CD14-positive monocyte (primary cell): ENCODE data around the gene SQSTM1. TPM values are rescaled to one million over a fixed set of nuclear protein-coding genes. Genes with fewer than 3 reads are reported as not detected.
A peak's percentile ranks its signal among the peaks of the same experiment; 100 is the strongest.

ENCODE experiments used
- DNase-seq, 3 donors: peaks; one replicate each; pipeline ENCODE4 v3.0.0-alpha.2; 2011 to 2022
- H2AFZ ChIP-seq: 2 replicates; pipeline ENCODE4 v1.6.0; 2012; ENCODE audit warnings: mild to moderate bottlenecking, low read depth, low read length, inconsistent platforms; ENCODE audit not compliant: insufficient read depth, poor library complexity, severe bottlenecking
- H3K27ac ChIP-seq, 2 donors: 1 replicate in 1 of 2; 2 replicates in 1 of 2; pipeline ENCODE4 v1.5.1; 2012 to 2013; ENCODE audit warnings: low read length in 2 of 2, control low read depth in 1 of 2, inconsistent platforms in 1 of 2, low read depth in 1 of 2, mild to moderate bottlenecking in 1 of 2
- H3K27me3 ChIP-seq, 2 donors: one replicate each; pipeline versions ENCODE4 v1.6.0 to v1.6.1; 2011 to 2013; ENCODE audit warnings: low read length in 2 of 2; ENCODE audit not compliant: control insufficient read depth in 2 of 2, insufficient read depth in 2 of 2
- H3K36me3 ChIP-seq, 2 donors: replicated peaks in 1 of 2; 1 replicate in 1 of 2; 2 replicates in 1 of 2; pipeline versions ENCODE4 v1.5.1 to v1.6.1; 2012 to 2013; ENCODE audit warnings: low read length in 2 of 2, control low read depth in 1 of 2, inconsistent platforms in 1 of 2, mild to moderate bottlenecking in 1 of 2; ENCODE audit not compliant: insufficient read depth in 2 of 2, control insufficient read depth in 1 of 2
- H3K4me1 ChIP-seq, 2 donors: 1 replicate in 1 of 2; 2 replicates in 1 of 2; pipeline versions ENCODE4 v1.5.1 to v1.6.1; 2012 to 2013; ENCODE audit warnings: low read length in 2 of 2, control low read depth in 1 of 2, inconsistent platforms in 1 of 2, mild to moderate bottlenecking in 1 of 2, moderate library complexity in 1 of 2; ENCODE audit not compliant: insufficient read depth in 2 of 2, control insufficient read depth in 1 of 2
- H3K4me2 ChIP-seq: replicated peaks from 2 replicates; pipeline ENCODE3; 2012; ENCODE audit warnings: low read length, moderate library complexity, mild to moderate bottlenecking; ENCODE audit not compliant: poor library complexity, severe bottlenecking; ENCODE audit errors: extremely low read depth
- H3K4me3 ChIP-seq, 3 experiments: fragments of 200-600 bp in 1 of 3; sonication (generic) in 1 of 3; replicated peaks in 1 of 3; 1 replicate in 2 of 3; 2 replicates in 1 of 3; pipeline ENCODE4 v1.5.1; 2011 to 2013; ENCODE audit warnings: low read length in 3 of 3, mild to moderate bottlenecking in 3 of 3, control low read depth in 2 of 3, low read depth in 2 of 3, inconsistent platforms in 1 of 3, moderate library complexity in 1 of 3
- H3K79me2 ChIP-seq: 2 replicates; pipeline ENCODE4 v1.6.0; 2012; ENCODE audit warnings: mild to moderate bottlenecking, control low read depth, inconsistent platforms, low read length, moderate library complexity; ENCODE audit not compliant: insufficient read depth
- H3K9ac ChIP-seq: 2 replicates; pipeline ENCODE4 v1.6.0; 2017; ENCODE audit warnings: low read length, mild to moderate bottlenecking; ENCODE audit not compliant: insufficient read depth, poor library complexity, severe bottlenecking
- H3K9me3 ChIP-seq, 2 donors: replicated peaks in 1 of 2; 1 replicate in 1 of 2; 2 replicates in 1 of 2; pipeline versions ENCODE4 v1.5.1 to v1.6.1; 2012 to 2013; ENCODE audit warnings: low read length in 2 of 2, control low read depth in 1 of 2; ENCODE audit not compliant: control insufficient read depth in 1 of 2, insufficient read depth in 1 of 2
- H4K20me1 ChIP-seq: 2 replicates; pipeline ENCODE4 v1.6.0; 2012; ENCODE audit warnings: mild to moderate bottlenecking, low read length, control low read depth, moderate library complexity; ENCODE audit not compliant: insufficient read depth
- H3K27ac Mint-ChIP-seq, 7 donors: one replicate each; pipeline ENCODE4 v1.8.0; 2020; ENCODE audit warnings: mild to moderate bottlenecking in 7 of 7, mixed read lengths in 7 of 7, moderate library complexity in 6 of 7, inconsistent platforms in 2 of 7
- H3K27me3 Mint-ChIP-seq, 3 donors: one replicate each; pipeline ENCODE4 v1.8.0; 2021 to 2022; ENCODE audit warnings: low read depth in 3 of 3, mild to moderate bottlenecking in 3 of 3, mixed read lengths in 3 of 3, moderate library complexity in 3 of 3, inconsistent platforms in 1 of 3
- H3K36me3 Mint-ChIP-seq, 2 donors: one replicate each; pipeline ENCODE4 v1.8.0; 2020; ENCODE audit warnings: mixed read lengths in 2 of 2, inconsistent platforms in 1 of 2, mild to moderate bottlenecking in 1 of 2
- H3K4me1 Mint-ChIP-seq: one replicate; pipeline ENCODE4 v1.8.0; 2020; ENCODE audit warnings: mild to moderate bottlenecking, mixed read lengths
- H3K4me3 Mint-ChIP-seq, 2 donors: one replicate each; pipeline ENCODE4 v1.8.0; 2020; ENCODE audit warnings: mild to moderate bottlenecking in 2 of 2, mixed read lengths in 2 of 2, moderate library complexity in 1 of 2
- H3K9me3 Mint-ChIP-seq, 7 donors: one replicate each; pipeline ENCODE4 v1.8.0; 2020 to 2022; ENCODE audit warnings: mixed read lengths in 7 of 7, mild to moderate bottlenecking in 6 of 7, moderate library complexity in 6 of 7, inconsistent platforms in 2 of 7
- CTCF ChIP-seq: fragments of 200-600 bp; IDR thresholded peaks from one replicate; pipeline ENCODE4 v1.8.0; 2022; ENCODE audit warnings: antibody characterized with exemption, mild to moderate bottlenecking
- WGBS: methylation state at CpG from one replicate; pipeline ENCODE4 v1.1.5; 2013; ENCODE audit warnings: missing lambda C conversion rate; ENCODE audit not compliant: insufficient coverage; 5-methylcytosine and 5-hydroxymethylcytosine counted together
- intact Hi-C, 2 donors: fragments of 100-400 bp; cut with micrococcal nuclease; formaldehyde crosslinking; loops; one replicate each; pipeline versions ENCODE4 v1.15.0 to v1.15.1; 2023
- polyA plus RNA-seq, 3 donors: library from polyadenylated mRNA; depleted of rRNA in 1 of 3; unstranded in 2 of 3; stranded (reverse) in 1 of 3; fragments of 300-500 nt in 2 of 3; fragments of >200 nt in 1 of 3; fragmentation: Illumina TruSeq in 2 of 3; gene quantifications; 1 replicate in 2 of 3; 2 replicates in 1 of 3; pipeline ENCODE4 v1.2.3, GENCODE V29; 2012 to 2021

Gene SQSTM1
- polyA plus RNA-seq, 3 donors, result 182 to 312 (median 275) TPM

DNA sequence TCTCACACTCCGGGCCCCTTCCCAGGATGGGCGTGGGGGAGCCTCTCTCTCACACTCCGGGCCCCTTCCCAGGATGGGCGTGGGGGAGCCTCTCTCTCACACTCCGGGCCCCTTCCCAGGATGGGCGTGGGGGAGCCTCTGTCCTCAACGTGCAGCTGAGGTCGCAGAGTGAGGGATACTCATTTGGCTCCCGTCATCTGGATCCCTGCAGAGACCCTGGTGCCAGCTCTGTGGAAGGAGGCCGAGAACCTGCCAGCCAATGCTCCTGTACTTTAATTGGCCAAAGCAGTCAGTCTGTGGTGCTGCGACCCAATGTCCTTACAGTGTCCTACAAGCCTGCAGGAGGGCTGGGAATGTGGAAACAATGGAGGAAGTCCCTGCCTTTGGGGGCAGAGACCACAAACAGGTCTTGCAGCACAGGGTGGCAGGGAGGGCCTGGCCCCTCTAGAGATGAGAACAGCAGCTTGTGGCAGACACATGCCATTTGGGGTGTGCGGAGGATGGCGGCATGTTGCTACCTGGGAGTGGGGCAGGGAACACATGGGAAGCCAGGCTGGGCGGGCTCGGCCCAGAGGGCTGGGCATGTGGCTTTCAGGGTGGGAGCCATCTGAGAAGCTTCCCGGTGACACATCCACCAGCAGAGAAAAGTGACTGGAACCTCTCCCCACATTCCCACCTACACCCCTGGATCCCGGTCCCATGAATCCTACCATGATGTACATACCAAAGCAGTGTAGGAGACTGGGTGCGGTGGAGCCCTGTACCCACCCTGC lies 51.5 kb downstream of the SQSTM1 start:
- intact Hi-C loops, result no loop called here
- Mint-ChIP-seq H3K4me1 (peaks cover 9% of the 10 kb centered on the region), H3K9me3 (no peaks in the 10 kb centered on the region), H3K27me3 (no peaks in the 10 kb centered on the region), H3K4me3 (no peak overlapping the region), H3K27ac (peak overlapping the region in 1 of 7 donors; percentile 25), H3K36me3 (peaks cover 74 to 92% of the 10 kb centered on the region in 2 donors)
- H3K79me2 ChIP-seq, result no peaks in the 10 kb centered on the region
- no peak overlapping the region for H3K9ac ChIP-seq
- H4K20me1 ChIP-seq, result no peaks in the 10 kb centered on the region
- no peak overlapping the region for H3K27ac ChIP-seq
- no peaks in the 10 kb centered on the region for H3K9me3 ChIP-seq
- no peak overlapping the region for H2AFZ ChIP-seq
- peaks cover 72 to 90% of the 10 kb centered on the region in 2 donors for H3K36me3 ChIP-seq
- no peaks in the 10 kb centered on the region for H3K27me3 ChIP-seq
- TF ChIP-seq CTCF, result no peak
- H3K4me1 ChIP-seq, result peaks cover 9 to 10% of the 10 kb centered on the region in 2 donors
- no peak overlapping the region for H3K4me2 ChIP-seq
- no peak overlapping the region for H3K4me3 ChIP-seq
- 98% methylated on average over 11 of the region's 18 CpGs for WGBS
- no peak for DNase-seq

- Histone ChIP-seq H3K4me3 (no peak overlapping the region), H3K9me3 (no peaks in the 10 kb centered on the region), H3K27me3 (no peaks in the 10 kb centered on the region), H2AFZ (no peak overlapping the region), H3K9ac (no peak overlapping the region), H4K20me1 (no peaks in the 10 kb centered on the region), H3K4me1 (peaks cover 9 to 10% of the 10 kb centered on the region in 2 donors), H3K36me3 (peaks cover 71 to 88% of the 10 kb centered on the region in 2 donors), H3K27ac (no peak overlapping the region), H3K79me2 (no peaks in the 10 kb centered on the region), H3K4me2 (no peak overlapping the region)
- Mint-ChIP-seq H3K4me3 (no peak overlapping the region), H3K27me3 (no peaks in the 10 kb centered on the region), H3K36me3 (peaks cover 74 to 89% of the 10 kb centered on the region in 2 donors), H3K4me1 (peaks cover 9% of the 10 kb centered on the region), H3K27ac (no peak overlapping the region), H3K9me3 (no peaks in the 10 kb centered on the region)
- DNase-seq, result no peak
- TF ChIP-seq CTCF, result no peak
- WGBS, result 95% methylated on average over 6 of the region's 14 CpGs
- intact Hi-C loops, result no loop called here
Observed at GRCh38 chr5:179872828-179873575, 52.3 kb downstream of the SQSTM1 start.
